Ishikawa (cell line): ENCODE data around the gene AGL.

Experiments
- CEBPB ChIP-seq: IDR thresholded peaks from 2 replicates; pipeline ENCODE4 v1.6.1; 2012
- CREB1 ChIP-seq: IDR thresholded peaks from 2 replicates; pipeline ENCODE4 v1.6.1; 2012; ENCODE audit warnings: low read depth
- EGR1 ChIP-seq: IDR thresholded peaks from 2 replicates; pipeline ENCODE4 v1.6.1; 2012
- MAX ChIP-seq: IDR thresholded peaks from 2 replicates; pipeline ENCODE4 v1.6.1; 2012
- RAD21 ChIP-seq: IDR thresholded peaks from 2 replicates; pipeline ENCODE4 v1.6.1; 2012; ENCODE audit warnings: low read depth
- TEAD4 ChIP-seq: IDR thresholded peaks from 2 replicates; pipeline ENCODE4 v1.6.1; 2012
- TF ChIP-seq, protein P1 (sequence below): IDR thresholded peaks from 2 replicates; pipeline ENCODE4 v1.6.1; 2012; ENCODE audit warnings: low read depth, mild to moderate bottlenecking

GRCh38 chr1:99969729-99970621 lies 119.8 kb downstream of the AGL start, which contains the start of gene SLC35A3:
- peak; percentile 34; the same call in 1 of the 2 replicates for TF ChIP-seq EGR1
- TF ChIP-seq, protein P1, sequence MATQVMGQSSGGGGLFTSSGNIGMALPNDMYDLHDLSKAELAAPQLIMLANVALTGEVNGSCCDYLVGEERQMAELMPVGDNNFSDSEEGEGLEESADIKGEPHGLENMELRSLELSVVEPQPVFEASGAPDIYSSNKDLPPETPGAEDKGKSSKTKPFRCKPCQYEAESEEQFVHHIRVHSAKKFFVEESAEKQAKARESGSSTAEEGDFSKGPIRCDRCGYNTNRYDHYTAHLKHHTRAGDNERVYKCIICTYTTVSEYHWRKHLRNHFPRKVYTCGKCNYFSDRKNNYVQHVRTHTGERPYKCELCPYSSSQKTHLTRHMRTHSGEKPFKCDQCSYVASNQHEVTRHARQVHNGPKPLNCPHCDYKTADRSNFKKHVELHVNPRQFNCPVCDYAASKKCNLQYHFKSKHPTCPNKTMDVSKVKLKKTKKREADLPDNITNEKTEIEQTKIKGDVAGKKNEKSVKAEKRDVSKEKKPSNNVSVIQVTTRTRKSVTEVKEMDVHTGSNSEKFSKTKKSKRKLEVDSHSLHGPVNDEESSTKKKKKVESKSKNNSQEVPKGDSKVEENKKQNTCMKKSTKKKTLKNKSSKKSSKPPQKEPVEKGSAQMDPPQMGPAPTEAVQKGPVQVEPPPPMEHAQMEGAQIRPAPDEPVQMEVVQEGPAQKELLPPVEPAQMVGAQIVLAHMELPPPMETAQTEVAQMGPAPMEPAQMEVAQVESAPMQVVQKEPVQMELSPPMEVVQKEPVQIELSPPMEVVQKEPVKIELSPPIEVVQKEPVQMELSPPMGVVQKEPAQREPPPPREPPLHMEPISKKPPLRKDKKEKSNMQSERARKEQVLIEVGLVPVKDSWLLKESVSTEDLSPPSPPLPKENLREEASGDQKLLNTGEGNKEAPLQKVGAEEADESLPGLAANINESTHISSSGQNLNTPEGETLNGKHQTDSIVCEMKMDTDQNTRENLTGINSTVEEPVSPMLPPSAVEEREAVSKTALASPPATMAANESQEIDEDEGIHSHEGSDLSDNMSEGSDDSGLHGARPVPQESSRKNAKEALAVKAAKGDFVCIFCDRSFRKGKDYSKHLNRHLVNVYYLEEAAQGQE: no peak
- TF ChIP-seq TEAD4: no peak; the same call in 1 of the 2 replicates
- no peak for TF ChIP-seq CEBPB
- TF ChIP-seq RAD21: no peak
- TF ChIP-seq CREB1: no peak
- peak; percentile 88 for TF ChIP-seq MAX
